GM21717 (cell line): ENCODE measurements around the gene SCARB2.

Experiments
- ATAC-seq: cut with Tn5 transposase; IDR thresholded peaks from one replicate; pipeline ENCODE4 v1.9.1; 2021; ENCODE audit warnings: mild to moderate bottlenecking, moderate library complexity; ENCODE audit not compliant: unreplicated experiment

The SCARB2 gene

DNA sequence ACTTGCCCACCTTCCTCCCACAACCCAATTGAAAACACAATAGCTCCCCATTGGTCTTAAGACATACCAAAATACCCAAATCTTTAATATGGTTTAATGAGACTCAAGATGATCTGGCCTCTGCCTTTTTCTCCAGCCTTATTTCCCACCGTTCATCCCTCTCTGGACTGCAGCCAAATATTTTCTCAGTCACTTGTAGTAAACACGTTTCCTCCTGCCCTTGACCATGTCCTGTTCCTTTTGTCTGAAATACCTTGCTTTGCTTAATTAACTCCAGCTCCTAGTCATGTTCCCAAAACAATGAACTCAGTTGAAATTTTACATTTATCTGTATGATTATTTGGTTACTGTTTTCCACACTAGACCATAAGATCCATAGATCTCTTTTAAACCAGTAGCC lies 57.0 kb downstream of the SCARB2 start:
- ATAC-seq = no peak

GRCh38 chr4:76155979-76156378 lies 57.6 kb downstream of the SCARB2 start:
- no peak for ATAC-seq

DNA sequence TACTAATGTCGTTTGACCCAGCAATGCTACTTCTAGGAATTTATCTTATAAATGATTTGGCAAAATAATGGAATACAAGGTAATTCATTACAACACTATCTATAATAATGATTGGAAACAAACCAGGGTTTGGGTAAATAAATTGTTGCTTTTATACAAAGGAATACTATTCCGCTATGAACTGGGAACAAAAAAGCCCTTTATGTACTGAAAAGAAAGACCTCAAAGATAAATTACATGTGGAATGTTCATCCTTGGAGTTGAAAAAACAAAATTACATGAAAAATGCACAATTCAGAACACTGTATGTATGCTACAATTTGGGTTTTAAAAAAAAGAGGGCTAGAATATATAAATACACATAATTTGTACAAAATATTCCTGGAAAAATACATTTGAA lies 60.3 kb downstream of the SCARB2 start:
- ATAC-seq = no peak

GRCh38 chr4:76148142-76148865 lies 65.3 kb downstream of the SCARB2 start, which contains the start of gene NUP54:
Gene NUP54 (minus strand): TSS chr4:76148397. CDS start chr4:76148374, 23 bp downstream.
- peak; percentile 99 for ATAC-seq

- peak; percentile 39 for ATAC-seq
Observed at GRCh38 chr4:76147454-76148141, 66.0 kb downstream of the SCARB2 start.

- ATAC-seq = no peak
Observed at GRCh38 chr4:76144546-76144945, 69.1 kb downstream of the SCARB2 start.

- ATAC-seq = no peak
Observed at GRCh38 chr4:76141241-76141640, 72.4 kb downstream of the SCARB2 start.

GRCh38 chr4:76127754-76128153 lies 85.9 kb downstream of the SCARB2 start:
- ATAC-seq = no peak

GRCh38 chr4:76125816-76126215 lies 87.8 kb downstream of the SCARB2 start:
- no peak for ATAC-seq

DNA sequence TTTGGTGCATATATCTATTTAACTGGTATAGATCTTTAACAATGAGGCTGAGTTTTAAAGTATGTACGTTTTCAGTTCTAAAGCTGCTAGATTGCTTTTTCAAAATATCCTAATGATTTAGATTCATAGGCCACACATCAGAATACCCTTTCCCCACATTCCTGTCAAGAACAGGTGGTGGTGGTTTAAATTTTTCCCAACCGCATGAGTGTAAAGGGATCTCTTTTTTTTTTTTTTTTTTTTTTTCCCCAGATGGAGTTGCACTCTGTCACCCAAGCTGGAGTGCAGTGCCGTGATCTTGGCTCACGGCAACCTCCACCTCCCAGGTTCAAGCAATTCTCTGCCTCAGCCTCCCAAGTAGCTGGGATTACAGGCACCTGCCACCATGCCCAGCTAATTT lies 93.4 kb downstream of the SCARB2 start:
- ATAC-seq = no peak

GRCh38 chr4:76117536-76117935 lies 96.1 kb downstream of the SCARB2 start:
- no peak for ATAC-seq

DNA sequence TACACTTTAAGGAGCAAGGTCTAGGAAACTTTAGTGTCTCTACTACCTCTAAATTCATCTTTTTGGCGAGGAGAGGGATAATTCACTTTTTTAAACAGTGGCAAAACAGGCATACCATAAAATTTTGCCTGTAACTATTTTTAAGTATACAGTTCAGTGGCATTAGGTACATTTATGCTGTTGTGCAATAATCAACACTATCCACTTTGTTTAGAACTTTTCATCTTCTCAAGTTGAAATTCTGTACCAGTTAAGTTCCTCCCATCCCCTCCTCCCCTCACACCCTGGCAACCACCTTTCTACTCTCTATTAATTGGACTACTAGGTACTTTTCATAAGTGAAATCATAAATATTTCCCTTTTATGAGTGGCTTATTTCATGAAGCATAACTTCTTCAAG lies 96.8 kb downstream of the SCARB2 start:
- no peak for ATAC-seq
